Measurements from ENCODE around the gene HTRA1. TPM values are rescaled to one million over a fixed set of nuclear protein-coding genes. Genes with fewer than 3 reads are reported as not detected.

Gene HTRA1
- total and polyA plus RNA-seq, 7 experiments from 2014 or later = 0.22 to 0.64 (median 0.40) TPM; not detected in 3

DNA sequence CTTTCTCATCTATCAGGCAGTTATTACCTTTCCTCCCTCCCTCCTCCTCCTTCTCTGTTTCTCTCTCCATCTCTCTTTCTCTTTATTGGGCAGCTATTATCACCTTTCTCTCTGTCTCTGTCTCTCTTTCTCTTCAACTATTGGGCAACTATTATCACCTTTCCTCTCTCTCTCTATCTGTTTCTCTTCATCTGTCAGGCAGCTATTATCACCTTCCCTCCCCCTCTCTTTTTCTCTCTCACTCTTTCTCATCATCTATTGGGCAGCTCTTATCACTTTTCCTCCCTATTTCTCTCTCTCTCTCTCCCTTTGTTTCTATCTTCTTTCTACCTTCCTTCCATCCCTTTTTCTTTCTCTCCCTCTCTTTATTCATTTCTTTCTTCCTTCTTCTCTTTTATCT lies 100.4 kb downstream of the HTRA1 start:
- H3K9me3 Mint-ChIP-seq = peaks cover 0 to 2% (median 0%) of the 10 kb centered on the region in 11 donors
- Histone ChIP-seq H3K27me3 (ENCODE audit: control insufficient read depth in 2 of 2, insufficient read depth in 2 of 2, low read length in 2 of 2) (peaks cover 0 to 3% of the 10 kb centered on the region in 2 donors), H3K9me3 (ENCODE audit: control insufficient read depth in 2 of 3, low read length in 3 of 3) (no peaks in the 10 kb centered on the region), H3K4me3 (ENCODE audit: low read length) (no peak overlapping the region), H3K36me3 (ENCODE audit: control insufficient read depth in 2 of 3, insufficient read depth in 3 of 3, low read length in 3 of 3) (no peaks in the 10 kb centered on the region), H3K27ac (ENCODE audit: low read depth, low read length) (no peak overlapping the region), H3K4me1 (ENCODE audit: control insufficient read depth in 2 of 2, insufficient read depth in 2 of 2, low read length in 2 of 2) (peaks cover 9 to 10% of the 10 kb centered on the region in 2 donors)
- no peak overlapping the region for H3K4me3 Mint-ChIP-seq
- no peak for DNase-seq
- H3K36me3 Mint-ChIP-seq = no peaks in the 10 kb centered on the region
- no peak for ATAC-seq
- H3K4me1 Mint-ChIP-seq = peaks cover 11 to 33% (median 22%) of the 10 kb centered on the region in 7 donors
- CTCF ChIA-PET = no interaction called here
- intact Hi-C loops (cut with micrococcal nuclease) = loop anchor here in 1 of 2 donors (10.0 kb wide), 1 partner anchor 127 kb away; no protein-coding TSS in a partner anchor
- peaks cover 0 to 42% (median 30%) of the 10 kb centered on the region in 5 donors for H3K27me3 Mint-ChIP-seq
- no peak overlapping the region for H3K27ac Mint-ChIP-seq
- POLR2A ChIA-PET = no interaction called here

Small RNA genes within 50 kb of the gene (microRNA-seq; reads per million reads assigned to microRNA genes)
- 9.9 reads per million, percentile 19 among the genes with 10 or more reads in this experiment for gene MIR3941 (ENCODE audit: borderline microRNAs expressed)

Other genes with a start within 250 kb of the HTRA1 start
- gene BTBD16, start 190.3 kb upstream of the HTRA1 start, total RNA-seq = not detected
- gene BTBD16, start 190.3 kb upstream of the HTRA1 start, polyA plus RNA-seq = not detected
- 10 to 100 TPM in 4 of 5 experiments, 1 to 10 TPM in 1; 5.9 to 90.1 (median 39.2) TPM for gene PLEKHA1, start 86.8 kb upstream of the HTRA1 start, total RNA-seq
- gene PLEKHA1, start 86.8 kb upstream of the HTRA1 start, polyA plus RNA-seq = 100 to 1,000 TPM in 1 of 2 donors, 10 to 100 TPM in 1; 90.4 to 100 TPM
- gene ARMS2, start 6.9 kb upstream of the HTRA1 start, total RNA-seq = not detected
- gene ARMS2, start 6.9 kb upstream of the HTRA1 start, polyA plus RNA-seq = not detected
- gene DMBT1, start 99.2 kb downstream of the HTRA1 start, total RNA-seq = not detected
- gene DMBT1, start 99.2 kb downstream of the HTRA1 start, polyA plus RNA-seq = not detected
- gene C10orf120, start 238.3 kb downstream of the HTRA1 start, total RNA-seq = not detected
- not detected for gene C10orf120, start 238.3 kb downstream of the HTRA1 start, polyA plus RNA-seq

Data from naive thymus-derived CD4-positive, alpha-beta T cell (primary cell).